ENCODE data around the gene SPAG7.

Gene SPAG7

DNA sequence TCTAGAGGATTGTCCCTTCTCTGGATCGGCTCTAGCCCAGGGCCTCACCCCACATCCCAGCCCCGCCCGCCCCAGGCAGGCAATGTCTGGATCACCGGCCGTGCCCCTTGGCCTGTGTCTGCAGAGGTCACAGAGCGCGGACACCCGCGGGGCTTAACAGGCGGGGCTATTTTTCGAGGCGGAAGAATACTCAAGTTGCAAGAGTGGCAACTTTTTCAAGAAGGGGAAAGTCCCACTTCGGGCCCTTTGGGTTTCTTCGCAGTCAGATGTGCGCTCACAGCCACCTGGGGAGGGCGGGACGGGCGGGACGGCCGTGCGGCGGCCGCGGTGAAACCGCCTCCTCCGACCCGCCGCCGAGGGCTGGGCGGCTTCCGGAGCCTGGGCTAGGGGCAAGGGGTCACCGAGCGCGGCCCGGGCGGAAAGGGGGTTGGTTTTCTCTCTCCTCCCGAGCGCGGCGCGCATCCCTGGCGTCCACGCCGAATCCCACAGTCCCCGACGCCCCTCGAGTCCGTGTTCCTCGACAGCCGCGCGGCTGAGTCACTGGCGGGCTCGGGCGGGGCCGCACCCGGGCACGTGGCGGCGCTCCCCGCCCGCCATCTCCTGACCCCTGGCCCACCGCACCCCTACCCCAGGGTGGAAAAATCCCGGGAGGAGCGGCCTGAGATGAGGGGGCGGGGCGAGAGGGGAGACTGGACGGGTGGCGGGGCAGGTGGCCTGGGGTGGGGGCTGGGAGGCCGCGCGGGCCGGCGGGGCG lies 18.1 kb downstream of the SPAG7 start:
- Mint-ChIP-seq H3K4me1 (peaks cover 35 to 46% of the 10 kb centered on the region in 2 donors), H3K36me3 (peaks cover 32 to 50% of the 10 kb centered on the region in 2 donors), H3K27me3 (no peaks in the 10 kb centered on the region), H3K27ac (peak overlapping the region; percentile 94), H3K9me3 (no peaks in the 10 kb centered on the region), H3K4me3 (peak overlapping the region; percentile 86 to 91)
- ATAC-seq (replicated peaks) = peak; percentile 44 to 51
- DNase-seq = peak; percentile 86

DNA sequence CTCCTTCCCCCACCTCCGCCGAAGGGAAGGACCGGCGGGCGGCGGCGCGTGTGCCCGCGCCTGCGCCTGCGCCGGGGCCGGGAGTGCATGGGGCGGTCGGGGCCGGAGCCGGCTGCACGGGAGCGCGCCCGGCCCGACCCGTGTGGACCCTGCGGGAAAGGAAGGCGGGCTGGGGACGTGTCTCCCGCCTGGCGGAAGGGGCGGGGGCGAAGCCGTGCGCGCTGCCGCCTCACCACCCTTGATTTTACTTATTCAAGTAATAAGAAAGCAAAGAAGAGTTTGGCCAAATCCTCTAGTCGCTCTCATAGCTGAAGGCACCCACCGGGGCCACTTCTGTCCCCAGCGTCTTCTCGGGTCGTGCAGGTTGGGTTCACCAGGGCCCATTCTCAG lies 18.7 kb downstream of the SPAG7 start:
- ATAC-seq (replicated peaks) = peak; percentile 54 to 61
- H3K27ac Mint-ChIP-seq = peak overlapping the region; percentile 95
- H3K27me3 Mint-ChIP-seq = no peaks in the 10 kb centered on the region
- peaks cover 36 to 54% of the 10 kb centered on the region in 2 donors for H3K36me3 Mint-ChIP-seq
- H3K4me3 Mint-ChIP-seq = peak overlapping the region; percentile 86 to 91
- no peaks in the 10 kb centered on the region for H3K9me3 Mint-ChIP-seq
- DNase-seq = peak; percentile 82
- H3K4me1 Mint-ChIP-seq = peaks cover 40 to 52% of the 10 kb centered on the region in 2 donors

DNA sequence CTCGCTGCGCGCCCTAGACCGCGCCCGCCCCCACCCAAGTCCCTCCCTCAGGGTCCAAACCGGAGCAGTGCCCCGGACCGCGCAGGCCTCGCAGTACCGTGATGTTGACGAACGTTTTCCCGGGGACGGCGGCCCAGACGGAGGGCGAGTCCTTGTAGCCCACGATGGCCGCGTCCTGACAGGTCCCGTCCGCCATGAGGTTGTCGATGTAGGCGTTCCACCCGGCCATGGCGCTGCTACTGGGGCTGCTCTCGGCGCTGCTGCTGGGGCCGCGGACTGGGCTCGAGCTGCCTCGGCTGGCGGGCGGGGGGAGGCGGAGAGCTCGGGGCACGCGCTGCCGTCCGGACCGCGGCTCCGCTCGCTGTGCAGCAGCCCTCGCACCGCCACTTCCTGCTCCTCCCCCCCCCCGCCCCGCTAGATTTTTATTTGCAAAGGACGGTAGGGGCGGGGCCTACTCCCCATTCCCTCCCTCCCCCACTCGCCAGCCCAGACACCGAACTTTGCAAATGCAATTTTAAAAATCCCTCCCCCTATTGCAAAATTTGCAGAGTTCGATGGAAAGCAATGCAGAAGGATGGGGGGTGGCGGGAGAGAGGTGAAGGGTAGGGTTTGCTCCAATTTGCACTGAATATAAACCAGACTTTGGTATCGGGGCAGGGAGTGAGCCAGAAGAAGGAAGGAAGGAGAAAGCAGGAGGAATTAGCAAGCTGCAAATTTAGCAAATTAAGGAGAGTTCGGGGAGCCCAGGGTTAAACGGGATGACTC lies 19.3 kb downstream of the SPAG7 start, which contains the start of gene PFN1:
TSS of gene PFN1 (minus strand) at position 365 of the 765 bp plus-strand sequence. CDS start at position 229, 136 bp downstream.
- ATAC-seq (replicated peaks) = peak; percentile 25 to 43
- no peaks in the 10 kb centered on the region for H3K27me3 Mint-ChIP-seq
- peaks cover 41 to 57% of the 10 kb centered on the region in 2 donors for H3K4me1 Mint-ChIP-seq
- peak; percentile 77 for DNase-seq
- H3K9me3 Mint-ChIP-seq = no peaks in the 10 kb centered on the region
- H3K27ac Mint-ChIP-seq = peak within 1 kb of the TSS; percentile 95
- H3K4me3 Mint-ChIP-seq = peak within 1 kb of the TSS; percentile 86 to 91
- peaks cover 40 to 52% of the 10 kb centered on the region in 2 donors for H3K36me3 Mint-ChIP-seq

DNA sequence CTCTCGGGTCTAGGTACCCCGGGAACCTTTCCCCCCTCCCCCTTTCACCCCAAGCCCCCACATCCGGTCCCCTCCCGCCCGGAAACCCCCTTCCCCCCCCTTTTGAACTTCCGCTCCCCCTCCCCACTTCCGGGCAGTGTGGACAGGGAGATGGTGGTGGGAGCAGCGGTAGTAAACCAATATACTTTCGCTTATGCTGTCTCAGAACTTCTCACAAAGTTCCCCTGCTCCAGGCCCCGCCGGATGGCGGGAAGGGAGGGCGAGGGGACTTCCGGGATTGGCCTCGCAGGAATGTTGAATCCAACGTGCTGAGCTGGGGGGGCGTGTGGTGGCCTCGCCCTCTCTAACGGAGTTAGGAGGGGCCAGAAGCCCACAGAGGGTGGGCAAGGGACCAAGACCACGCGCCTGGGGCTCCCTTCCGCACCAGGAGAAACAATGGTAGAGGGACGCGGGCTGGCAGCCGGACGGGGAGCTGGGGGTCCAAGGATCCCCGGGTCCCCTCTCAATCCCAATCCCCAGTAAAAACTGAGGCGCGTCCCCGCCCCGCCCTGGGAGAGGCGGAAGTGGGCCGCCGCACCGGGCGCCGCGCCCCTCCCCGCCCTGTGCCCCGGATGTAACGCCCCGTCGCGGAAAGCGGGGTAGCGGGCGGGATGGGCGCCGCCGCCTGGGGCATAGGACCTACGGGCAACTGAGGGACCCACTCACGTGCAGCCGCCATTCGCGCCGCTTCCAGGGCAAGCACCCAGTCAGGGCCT lies 20.0 kb downstream of the SPAG7 start:
- Mint-ChIP-seq H3K4me3 (peak overlapping the region; percentile 86 to 91), H3K27ac (peak overlapping the region; percentile 95), H3K36me3 (peaks cover 41 to 55% of the 10 kb centered on the region in 2 donors), H3K4me1 (peaks cover 47 to 65% of the 10 kb centered on the region in 2 donors), H3K9me3 (no peaks in the 10 kb centered on the region), H3K27me3 (no peaks in the 10 kb centered on the region)
- ATAC-seq (replicated peaks) (peak; percentile 9 to 15), DNase-seq (peak; percentile 50)

DNA sequence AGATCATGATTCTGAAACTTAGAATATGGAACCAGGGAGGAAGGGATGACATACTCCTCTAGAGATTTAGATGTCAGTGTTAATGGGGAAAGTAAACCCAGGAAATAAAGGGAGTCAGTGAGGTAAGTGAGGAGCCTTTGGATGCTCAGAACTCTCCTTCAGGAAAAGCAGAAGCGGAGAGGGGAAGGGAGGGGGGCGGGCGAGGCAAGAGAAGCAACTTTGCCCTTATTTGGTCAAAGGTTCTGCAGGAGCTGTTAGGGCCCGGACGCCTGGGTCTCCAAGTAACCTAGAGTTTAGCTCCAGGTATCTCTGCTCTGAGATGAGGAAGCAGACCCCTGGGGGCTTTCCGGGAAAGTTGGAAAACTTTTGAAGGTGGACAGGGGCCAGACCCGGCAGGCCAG lies 20.6 kb downstream of the SPAG7 start:
- peaks cover 52 to 70% of the 10 kb centered on the region in 2 donors for H3K4me1 Mint-ChIP-seq
- no peaks in the 10 kb centered on the region for H3K9me3 Mint-ChIP-seq
- peak overlapping the region; percentile 86 to 91 for H3K4me3 Mint-ChIP-seq
- ATAC-seq (replicated peaks) (no peak), DNase-seq (no peak)
- H3K27ac Mint-ChIP-seq = peak overlapping the region; percentile 95
- H3K36me3 Mint-ChIP-seq = peaks cover 42 to 60% of the 10 kb centered on the region in 2 donors
- no peaks in the 10 kb centered on the region for H3K27me3 Mint-ChIP-seq

DNA sequence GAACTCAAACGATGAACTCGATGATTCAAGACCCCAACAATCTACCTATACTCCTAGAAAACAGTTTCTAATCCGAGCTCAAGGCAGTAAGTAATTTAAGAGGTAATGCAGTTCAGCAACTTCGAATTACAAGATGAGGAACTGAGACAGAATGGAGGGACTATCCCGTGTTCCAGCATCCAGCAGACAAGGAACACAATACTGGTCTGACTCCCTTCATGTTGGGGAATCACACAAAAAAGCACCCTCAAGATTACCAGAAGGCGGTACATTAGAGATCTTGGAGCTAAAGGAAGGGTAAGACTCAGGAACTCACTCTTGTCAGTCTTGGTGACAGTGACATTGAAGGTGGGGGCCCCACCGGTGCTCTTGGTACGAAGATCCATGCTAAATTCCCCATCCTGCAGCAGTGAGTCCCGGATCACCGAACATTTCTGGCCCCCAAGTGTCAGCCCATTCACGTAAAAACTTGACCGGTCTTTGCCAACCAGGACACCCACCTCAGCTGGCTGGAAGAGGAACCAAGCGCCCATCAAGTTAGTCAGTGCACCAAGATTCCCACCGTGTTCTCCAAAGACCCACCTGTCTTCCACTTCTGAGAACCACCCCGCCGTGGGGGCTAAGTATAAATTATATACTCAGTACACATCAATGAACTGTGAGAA lies 21.2 kb downstream of the SPAG7 start:
- H3K4me3 Mint-ChIP-seq = peak overlapping the region; percentile 86 to 91
- H3K9me3 Mint-ChIP-seq = no peaks in the 10 kb centered on the region
- H3K27me3 Mint-ChIP-seq = no peaks in the 10 kb centered on the region
- H3K27ac Mint-ChIP-seq = peak overlapping the region; percentile 95
- H3K4me1 Mint-ChIP-seq = peaks cover 52 to 70% of the 10 kb centered on the region in 2 donors
- H3K36me3 Mint-ChIP-seq = peaks cover 47 to 66% of the 10 kb centered on the region in 2 donors
- DNase-seq (no peak), ATAC-seq (replicated peaks) (peak in 1 of 2 donors; percentile 5)

DNA sequence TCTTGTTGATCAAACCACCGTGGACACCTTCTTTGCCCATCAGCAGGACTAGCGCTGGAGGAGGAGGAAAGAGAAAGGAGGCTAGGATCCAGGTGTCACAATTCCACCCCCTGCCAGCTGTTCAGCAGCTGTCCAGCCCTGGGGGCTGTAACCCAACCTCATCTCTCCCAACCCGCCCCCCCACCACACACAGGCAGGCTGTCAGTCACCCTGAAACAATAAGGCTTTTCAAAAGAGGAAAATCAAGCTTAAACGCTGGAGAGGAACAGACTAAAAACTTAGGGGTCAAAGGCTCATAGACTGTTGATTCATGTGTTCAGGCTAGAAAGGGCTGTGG lies 21.7 kb downstream of the SPAG7 start:
- Mint-ChIP-seq H3K27me3 (no peaks in the 10 kb centered on the region), H3K27ac (peak overlapping the region; percentile 95), H3K4me1 (peaks cover 52 to 70% of the 10 kb centered on the region in 2 donors), H3K9me3 (no peaks in the 10 kb centered on the region), H3K36me3 (peaks cover 52 to 68% of the 10 kb centered on the region in 2 donors), H3K4me3 (peak overlapping the region; percentile 86 to 91)
- DNase-seq (no peak), ATAC-seq (replicated peaks) (no peak)

DNA sequence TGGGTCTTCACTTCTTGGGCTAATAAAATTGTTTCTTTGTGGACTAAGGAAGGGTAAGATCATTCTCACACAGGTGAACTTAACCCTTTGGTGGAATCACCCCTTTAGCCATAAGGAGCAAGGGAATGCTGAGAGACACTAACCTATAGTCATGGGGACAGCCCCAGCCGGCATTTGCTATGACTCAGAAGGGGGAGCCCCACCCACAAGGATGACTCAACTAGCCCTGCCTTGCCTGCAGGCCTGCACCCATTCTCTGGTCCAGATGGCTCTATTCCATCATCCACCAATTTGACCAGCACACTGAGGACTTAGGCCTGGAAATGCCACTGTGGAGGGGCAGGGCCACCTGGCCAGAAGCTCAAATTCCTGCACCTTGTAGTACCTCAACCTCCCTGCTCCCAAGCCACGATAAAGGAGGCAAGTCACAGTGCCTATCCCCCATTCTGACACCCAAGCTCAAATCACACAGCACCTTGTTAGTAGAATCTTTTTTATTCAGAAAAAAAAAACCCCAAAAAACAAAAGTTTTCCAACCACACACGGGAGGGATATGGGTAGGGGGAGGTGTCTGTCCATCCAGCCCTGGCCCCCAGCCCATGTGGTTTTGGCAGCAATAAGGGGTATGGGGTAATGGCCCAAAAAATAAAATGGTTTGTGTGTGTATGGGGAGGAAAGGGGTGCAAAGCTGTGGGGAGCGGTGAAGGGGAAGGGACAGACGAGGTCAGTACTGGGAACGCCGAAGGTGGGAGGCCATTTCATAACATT lies 22.3 kb downstream of the SPAG7 start:
- H3K27me3 Mint-ChIP-seq = no peaks in the 10 kb centered on the region
- H3K4me1 Mint-ChIP-seq = peaks cover 47 to 68% of the 10 kb centered on the region in 2 donors
- peak overlapping the region; percentile 95 for H3K27ac Mint-ChIP-seq
- H3K9me3 Mint-ChIP-seq = no peaks in the 10 kb centered on the region
- peaks cover 57 to 68% of the 10 kb centered on the region in 2 donors for H3K36me3 Mint-ChIP-seq
- DNase-seq (peak; percentile 81), ATAC-seq (replicated peaks) (peak; percentile 46 to 49)
- H3K4me3 Mint-ChIP-seq = peak overlapping the region; percentile 86 to 91

DNA sequence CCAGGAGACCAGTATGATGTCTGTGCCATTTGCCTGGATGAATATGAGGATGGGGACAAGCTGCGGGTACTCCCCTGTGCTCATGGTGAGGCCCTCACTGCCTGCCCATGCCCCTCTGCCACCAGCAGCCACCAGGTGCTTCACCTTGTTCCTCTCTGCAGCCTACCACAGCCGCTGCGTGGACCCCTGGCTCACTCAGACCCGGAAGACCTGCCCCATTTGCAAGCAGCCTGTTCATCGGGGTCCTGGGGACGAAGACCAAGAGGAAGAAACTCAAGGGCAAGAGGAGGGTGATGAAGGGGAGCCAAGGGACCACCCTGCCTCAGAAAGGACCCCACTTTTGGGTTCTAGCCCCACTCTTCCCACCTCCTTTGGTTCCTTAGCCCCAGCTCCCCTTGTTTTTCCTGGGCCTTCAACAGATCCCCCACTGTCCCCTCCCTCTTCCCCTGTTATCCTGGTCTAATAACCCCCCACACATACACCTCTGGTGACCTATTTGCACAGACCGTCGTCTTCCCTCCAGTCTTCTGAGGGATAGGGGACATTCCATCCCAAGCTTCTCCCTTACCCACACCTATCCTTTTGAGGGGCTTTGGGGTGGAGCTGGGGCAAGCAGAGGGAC lies 23.0 kb downstream of the SPAG7 start:
- peak overlapping the region; percentile 86 to 91 for H3K4me3 Mint-ChIP-seq
- H3K9me3 Mint-ChIP-seq = no peaks in the 10 kb centered on the region
- DNase-seq = no peak
- no peaks in the 10 kb centered on the region for H3K27me3 Mint-ChIP-seq
- peaks cover 46 to 65% of the 10 kb centered on the region in 2 donors for H3K4me1 Mint-ChIP-seq
- H3K36me3 Mint-ChIP-seq = peaks cover 58 to 68% of the 10 kb centered on the region in 2 donors
- peak overlapping the region; percentile 95 for H3K27ac Mint-ChIP-seq
- no peak for ATAC-seq (replicated peaks)

DNA sequence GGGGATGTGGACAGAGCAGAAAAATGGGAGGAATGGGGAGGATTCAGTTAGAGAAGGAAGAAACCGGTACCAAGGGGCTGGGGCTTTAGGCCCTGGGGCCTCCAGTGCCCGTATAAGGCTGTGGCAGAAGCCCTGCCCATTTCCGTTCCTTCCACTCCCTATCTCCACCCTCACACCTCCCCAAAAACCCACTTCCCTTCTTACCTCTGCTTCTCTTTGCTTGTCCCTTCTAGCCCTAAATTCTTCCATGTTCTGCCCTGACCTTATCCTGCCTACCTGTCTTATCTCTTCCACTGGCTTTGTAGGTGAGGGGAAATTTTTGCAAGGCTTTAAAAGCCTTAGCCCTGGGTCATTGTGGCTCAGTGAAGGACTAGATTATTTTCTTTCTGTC lies 23.5 kb downstream of the SPAG7 start:
- Mint-ChIP-seq H3K27ac (peak overlapping the region; percentile 95), H3K4me3 (peak overlapping the region; percentile 86 to 91), H3K9me3 (no peaks in the 10 kb centered on the region), H3K4me1 (peaks cover 46 to 66% of the 10 kb centered on the region in 2 donors), H3K36me3 (peaks cover 58 to 68% of the 10 kb centered on the region in 2 donors), H3K27me3 (no peaks in the 10 kb centered on the region)
- DNase-seq (no peak), ATAC-seq (replicated peaks) (no peak)

DNA sequence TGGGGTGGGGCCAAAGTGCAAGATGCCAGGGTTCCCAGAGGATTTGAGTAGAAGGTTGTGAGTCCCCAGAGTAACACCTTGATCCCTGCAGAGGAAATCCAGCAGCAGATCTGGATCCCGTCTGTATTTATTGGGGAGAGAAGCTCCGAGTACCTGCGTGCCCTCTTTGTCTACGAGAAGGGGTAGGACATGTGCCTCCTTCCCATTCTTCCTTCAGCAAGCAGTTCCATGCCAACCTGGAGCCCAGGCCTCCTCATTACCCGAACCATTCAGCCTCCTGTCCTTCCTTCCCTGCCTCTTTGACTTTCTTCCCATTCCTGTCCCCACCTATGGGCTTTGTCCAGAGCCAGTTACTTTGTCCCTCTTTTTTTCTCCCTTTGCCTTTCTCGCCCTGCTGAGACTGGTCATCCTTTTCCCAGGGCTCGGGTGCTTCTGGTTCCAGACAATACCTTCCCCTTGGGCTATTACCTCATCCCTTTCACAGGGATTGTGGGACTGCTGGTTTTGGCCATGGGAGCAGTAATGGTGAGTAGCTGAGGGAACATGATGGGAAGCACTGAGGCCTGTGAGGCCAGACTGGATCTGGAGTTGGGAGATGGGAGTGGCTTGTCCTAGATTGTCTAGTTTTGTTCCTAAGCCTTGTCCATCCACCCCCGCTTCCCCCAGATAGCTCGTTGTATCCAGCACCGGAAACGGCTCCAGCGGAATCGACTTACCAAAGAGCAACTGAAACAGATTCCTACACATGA lies 24.7 kb downstream of the SPAG7 start:
- Mint-ChIP-seq H3K36me3 (peaks cover 58 to 75% of the 10 kb centered on the region in 2 donors), H3K4me1 (peaks cover 53 to 78% of the 10 kb centered on the region in 2 donors), H3K9me3 (no peaks in the 10 kb centered on the region), H3K27me3 (no peaks in the 10 kb centered on the region), H3K27ac (peak overlapping the region; percentile 85), H3K4me3 (peak overlapping the region; percentile 82 to 86)
- ATAC-seq (replicated peaks) (no peak), DNase-seq (no peak)

DNA sequence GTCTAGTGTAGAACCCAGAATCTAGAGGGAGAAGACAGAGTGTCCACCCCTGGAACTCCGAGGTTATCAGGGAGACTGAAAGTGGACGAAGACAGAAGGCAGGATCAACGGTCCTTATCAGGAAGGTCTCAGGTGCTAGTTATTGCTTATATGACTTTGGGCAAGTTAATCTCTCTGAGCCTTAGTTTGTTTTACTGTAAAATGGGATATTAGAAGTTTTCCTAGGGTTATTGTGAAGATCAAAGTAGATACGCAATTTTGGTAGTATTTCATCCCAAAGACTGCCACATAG lies 26.4 kb downstream of the SPAG7 start:
- DNase-seq (no peak), ATAC-seq (replicated peaks) (no peak)
- Mint-ChIP-seq H3K27me3 (no peaks in the 10 kb centered on the region), H3K27ac (peak overlapping the region; percentile 97), H3K36me3 (peaks cover 55 to 74% of the 10 kb centered on the region in 2 donors), H3K4me3 (peak overlapping the region; percentile 81 to 82), H3K4me1 (peaks cover 54 to 81% of the 10 kb centered on the region in 2 donors), H3K9me3 (no peaks in the 10 kb centered on the region)
